ENCODE data around the gene NAV1. TPM values are rescaled to one million over a fixed set of nuclear protein-coding genes. Genes with fewer than 3 reads are reported as not detected.

NAV1 gene
- total and polyA plus RNA-seq, 4 donors = 43.6 to 96.3 (median 70.6) TPM

DNA sequence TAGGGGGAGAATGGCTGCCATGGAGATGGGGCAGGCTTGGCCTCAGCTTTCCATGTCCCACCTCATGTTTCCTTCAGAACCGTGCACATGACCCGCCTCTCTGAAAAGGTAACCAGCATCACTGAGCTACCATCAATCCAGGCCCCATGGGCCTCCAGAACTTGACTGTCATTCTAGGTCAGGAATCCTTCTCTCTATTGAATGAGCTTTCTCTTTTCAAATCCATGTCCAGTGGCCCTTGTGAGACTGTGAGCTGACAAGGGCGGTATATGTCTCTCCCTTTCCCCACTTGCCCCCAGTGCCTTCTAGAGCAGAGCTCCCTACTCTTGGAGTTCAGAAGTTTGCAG is 36.4 kb upstream of the NAV1 start:
- Histone ChIP-seq H3K9me3 (ENCODE audit: control insufficient read depth, insufficient read depth, low read length) (no peaks in the 10 kb centered on the region), H3K36me3 (ENCODE audit: control insufficient read depth, insufficient read depth, low read length) (no peaks in the 10 kb centered on the region), H3K4me1 (ENCODE audit: control insufficient read depth, insufficient read depth, low read length) (peaks cover 84% of the 10 kb centered on the region), H3K27ac (ENCODE audit: low read depth, low read length) (peak overlapping the region; percentile 87), H3K27me3 (ENCODE audit: control insufficient read depth, insufficient read depth, low read length) (no peaks in the 10 kb centered on the region), H3K4me3 (ENCODE audit: low read depth, low read length) (no peak overlapping the region)
- WGBS (ENCODE audit: insufficient coverage) = 90% methylated on average over 3 of the region's 3 CpGs
- no peak for DNase-seq (ENCODE audit: low read depth in 4 of 6, low spot score in 6 of 6)

DNA sequence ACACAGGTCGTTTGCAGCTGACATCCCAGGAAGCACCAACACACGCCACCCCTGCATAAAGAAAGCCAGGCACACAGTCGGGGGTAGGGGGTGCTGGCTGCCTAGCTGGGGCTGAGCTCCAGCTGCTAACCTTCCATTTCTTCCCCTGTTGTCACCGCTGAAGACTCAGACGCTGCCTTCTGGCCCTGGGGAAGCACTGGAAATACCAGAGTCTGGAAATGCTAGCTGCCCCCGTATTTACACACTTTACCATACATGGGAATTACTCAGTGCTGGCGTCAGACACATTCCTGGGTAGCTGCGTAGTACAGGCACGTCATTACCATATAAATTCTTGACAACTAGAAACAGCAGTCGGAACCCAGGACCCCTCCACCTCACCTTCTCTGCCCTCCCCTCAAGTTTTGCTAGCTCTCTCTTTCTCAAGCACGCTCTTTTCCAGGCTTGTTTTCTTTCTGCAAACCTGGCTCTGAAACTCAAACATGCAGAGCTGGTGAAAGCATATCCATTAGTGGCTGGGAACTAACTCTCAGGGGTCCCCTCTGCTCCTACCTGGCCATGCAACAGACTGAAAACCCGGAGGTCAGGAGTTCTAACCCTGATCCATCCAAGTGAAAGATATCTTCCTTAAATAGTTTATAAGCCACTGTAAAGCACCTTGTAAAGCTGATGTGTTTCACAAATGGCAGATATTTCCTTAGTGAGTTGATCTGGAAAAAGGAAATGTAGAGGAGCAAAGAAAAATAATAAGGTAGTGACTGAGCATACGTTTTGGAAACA is 35.3 kb upstream of the NAV1 start:
- no peaks in the 10 kb centered on the region for H3K27me3 ChIP-seq (ENCODE audit: control insufficient read depth, insufficient read depth, low read length)
- DNase-seq (ENCODE audit: low read depth in 4 of 6, low spot score in 6 of 6) = peak in 1 of 6 donors; percentile 49
- no peaks in the 10 kb centered on the region for H3K36me3 ChIP-seq (ENCODE audit: control insufficient read depth, insufficient read depth, low read length)
- peak overlapping the region; percentile 87 for H3K27ac ChIP-seq (ENCODE audit: low read depth, low read length)
- no peaks in the 10 kb centered on the region for H3K9me3 ChIP-seq (ENCODE audit: control insufficient read depth, insufficient read depth, low read length)
- peaks cover 77% of the 10 kb centered on the region for H3K4me1 ChIP-seq (ENCODE audit: control insufficient read depth, insufficient read depth, low read length)
- H3K4me3 ChIP-seq (ENCODE audit: low read depth, low read length) = no peak overlapping the region
- WGBS (ENCODE audit: insufficient coverage) = 38% methylated on average over 11 of the region's 13 CpGs

DNA sequence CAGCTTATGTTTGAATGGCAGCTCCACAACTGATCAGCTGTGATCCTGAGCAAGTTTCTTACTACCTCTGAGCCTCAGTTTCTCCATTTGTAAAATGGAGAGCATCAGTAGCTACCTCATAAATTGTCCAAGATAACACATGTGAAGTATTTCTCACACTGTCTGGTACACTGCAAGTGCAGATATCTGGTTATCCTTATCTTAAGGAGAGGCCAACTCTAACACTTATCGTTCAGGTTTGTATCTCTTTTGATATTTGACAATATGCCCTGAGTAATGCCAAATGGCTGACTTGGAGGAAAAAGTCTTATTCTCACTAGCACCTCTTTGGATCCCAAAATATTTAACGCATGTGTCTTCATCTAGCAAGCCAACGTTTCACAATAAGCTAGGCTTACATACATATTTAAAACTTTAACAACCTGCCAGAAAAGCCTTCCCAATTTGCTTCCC is 34.7 kb upstream of the NAV1 start:
- Histone ChIP-seq H3K27me3 (ENCODE audit: control insufficient read depth, insufficient read depth, low read length) (no peaks in the 10 kb centered on the region), H3K4me3 (ENCODE audit: low read depth, low read length) (no peak overlapping the region), H3K4me1 (ENCODE audit: control insufficient read depth, insufficient read depth, low read length) (peaks cover 70% of the 10 kb centered on the region), H3K27ac (ENCODE audit: low read depth, low read length) (peak overlapping the region; percentile 87), H3K36me3 (ENCODE audit: control insufficient read depth, insufficient read depth, low read length) (no peaks in the 10 kb centered on the region), H3K9me3 (ENCODE audit: control insufficient read depth, insufficient read depth, low read length) (no peaks in the 10 kb centered on the region)
- DNase-seq (ENCODE audit: low read depth in 4 of 6, low spot score in 6 of 6) = no peak
- 86% methylated on average over 1 of the region's 3 CpGs for WGBS (ENCODE audit: insufficient coverage)

DNA sequence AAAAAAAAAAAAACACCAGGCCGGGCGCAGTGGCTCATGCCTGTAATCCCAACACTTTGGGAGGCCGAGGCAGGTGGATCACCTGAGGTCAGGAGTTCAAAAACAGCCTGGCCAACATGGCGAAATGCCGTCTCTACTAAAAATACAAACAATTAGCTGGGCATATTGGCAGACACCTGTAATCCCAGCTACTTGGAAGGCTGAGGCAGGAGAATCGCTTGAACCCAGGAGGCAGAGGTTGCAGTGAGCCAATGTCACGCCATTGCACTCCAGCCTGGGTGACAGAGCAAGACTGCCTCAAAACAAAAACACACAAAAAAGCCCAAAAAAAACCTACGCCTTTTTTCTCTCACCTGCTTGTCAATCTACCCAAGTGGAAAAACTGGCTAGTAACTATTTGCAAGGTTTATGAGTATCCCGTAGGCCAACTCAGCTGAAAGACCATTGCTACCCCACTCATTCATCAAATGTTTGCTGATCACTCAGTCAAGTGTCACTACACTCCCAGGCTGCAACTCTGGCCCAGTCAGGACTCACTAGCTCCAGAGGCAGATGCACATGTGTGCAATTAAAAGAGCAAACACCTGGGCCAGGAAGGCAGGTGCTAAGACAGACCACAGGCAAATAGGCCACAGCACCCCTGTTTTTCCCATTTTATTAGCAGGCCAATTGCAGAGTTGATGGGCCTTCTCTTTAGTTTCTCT is 34.0 kb upstream of the NAV1 start:
- H3K27ac ChIP-seq (ENCODE audit: low read depth, low read length) = peak overlapping the region; percentile 87
- no peak for DNase-seq (ENCODE audit: low read depth in 4 of 6, low spot score in 6 of 6)
- H3K4me1 ChIP-seq (ENCODE audit: control insufficient read depth, insufficient read depth, low read length) = peaks cover 65% of the 10 kb centered on the region
- H3K4me3 ChIP-seq (ENCODE audit: low read depth, low read length) = peak overlapping the region; percentile 66
- no peaks in the 10 kb centered on the region for H3K36me3 ChIP-seq (ENCODE audit: control insufficient read depth, insufficient read depth, low read length)
- H3K9me3 ChIP-seq (ENCODE audit: control insufficient read depth, insufficient read depth, low read length) = no peaks in the 10 kb centered on the region
- WGBS (ENCODE audit: insufficient coverage) = 98% methylated on average over 8 of the region's 9 CpGs
- H3K27me3 ChIP-seq (ENCODE audit: control insufficient read depth, insufficient read depth, low read length) = no peaks in the 10 kb centered on the region

DNA sequence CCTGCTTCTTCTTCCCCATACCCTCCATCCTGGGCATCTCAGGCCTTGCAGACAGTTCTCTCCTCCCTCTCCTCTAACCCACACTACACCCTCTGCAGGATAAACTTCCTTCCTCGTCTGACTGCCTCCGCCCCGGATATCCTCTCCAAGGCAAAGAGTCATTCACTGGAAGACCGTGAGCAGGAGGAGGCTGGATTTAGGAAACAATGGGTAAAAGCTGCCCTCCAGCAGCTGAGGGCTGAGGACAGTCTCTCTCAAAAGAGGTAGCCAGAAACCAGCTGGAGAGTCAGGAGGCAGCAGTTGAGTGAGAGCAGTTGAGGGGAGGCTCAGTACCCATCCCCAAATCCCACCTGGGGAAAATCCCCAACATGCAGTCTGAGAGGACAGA is 33.4 kb upstream of the NAV1 start:
- Histone ChIP-seq H3K36me3 (ENCODE audit: control insufficient read depth, insufficient read depth, low read length) (no peaks in the 10 kb centered on the region), H3K27ac (ENCODE audit: low read depth, low read length) (peak overlapping the region; percentile 78), H3K27me3 (ENCODE audit: control insufficient read depth, insufficient read depth, low read length) (no peaks in the 10 kb centered on the region), H3K4me3 (ENCODE audit: low read depth, low read length) (peak overlapping the region; percentile 66), H3K9me3 (ENCODE audit: control insufficient read depth, insufficient read depth, low read length) (no peaks in the 10 kb centered on the region), H3K4me1 (ENCODE audit: control insufficient read depth, insufficient read depth, low read length) (peaks cover 59% of the 10 kb centered on the region)
- WGBS (ENCODE audit: insufficient coverage) = 33% methylated on average over 1 of the region's 4 CpGs
- DNase-seq (ENCODE audit: low read depth in 4 of 6, low spot score in 6 of 6) = no peak

DNA sequence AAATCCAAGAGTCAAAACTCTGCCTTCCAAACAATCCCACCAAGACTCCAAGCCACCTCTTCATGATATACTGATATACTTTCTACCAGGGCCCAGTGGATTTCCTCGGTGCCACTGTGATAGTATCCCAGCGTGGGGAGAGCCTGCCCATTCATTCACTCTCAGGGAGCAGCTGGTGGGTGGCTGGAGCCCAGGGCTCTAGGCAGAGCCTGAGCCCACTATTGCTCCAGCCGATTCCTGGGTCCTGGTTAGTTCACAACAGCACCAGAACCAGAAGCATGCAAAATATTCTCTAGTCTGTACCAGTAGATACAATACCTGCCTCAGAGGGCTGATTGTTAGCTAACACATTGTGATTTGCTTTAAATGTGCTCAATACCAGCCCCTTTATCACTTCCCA is 32.8 kb upstream of the NAV1 start:
- no peak for DNase-seq (ENCODE audit: low read depth in 4 of 6, low spot score in 6 of 6)
- Histone ChIP-seq H3K4me1 (ENCODE audit: control insufficient read depth, insufficient read depth, low read length) (peaks cover 53% of the 10 kb centered on the region), H3K27me3 (ENCODE audit: control insufficient read depth, insufficient read depth, low read length) (no peaks in the 10 kb centered on the region), H3K4me3 (ENCODE audit: low read depth, low read length) (peak overlapping the region; percentile 66), H3K9me3 (ENCODE audit: control insufficient read depth, insufficient read depth, low read length) (no peaks in the 10 kb centered on the region), H3K36me3 (ENCODE audit: control insufficient read depth, insufficient read depth, low read length) (no peaks in the 10 kb centered on the region), H3K27ac (ENCODE audit: low read depth, low read length) (peak overlapping the region; percentile 78)
- WGBS (ENCODE audit: insufficient coverage) = 50% methylated on average over 2 of the region's 3 CpGs

DNA sequence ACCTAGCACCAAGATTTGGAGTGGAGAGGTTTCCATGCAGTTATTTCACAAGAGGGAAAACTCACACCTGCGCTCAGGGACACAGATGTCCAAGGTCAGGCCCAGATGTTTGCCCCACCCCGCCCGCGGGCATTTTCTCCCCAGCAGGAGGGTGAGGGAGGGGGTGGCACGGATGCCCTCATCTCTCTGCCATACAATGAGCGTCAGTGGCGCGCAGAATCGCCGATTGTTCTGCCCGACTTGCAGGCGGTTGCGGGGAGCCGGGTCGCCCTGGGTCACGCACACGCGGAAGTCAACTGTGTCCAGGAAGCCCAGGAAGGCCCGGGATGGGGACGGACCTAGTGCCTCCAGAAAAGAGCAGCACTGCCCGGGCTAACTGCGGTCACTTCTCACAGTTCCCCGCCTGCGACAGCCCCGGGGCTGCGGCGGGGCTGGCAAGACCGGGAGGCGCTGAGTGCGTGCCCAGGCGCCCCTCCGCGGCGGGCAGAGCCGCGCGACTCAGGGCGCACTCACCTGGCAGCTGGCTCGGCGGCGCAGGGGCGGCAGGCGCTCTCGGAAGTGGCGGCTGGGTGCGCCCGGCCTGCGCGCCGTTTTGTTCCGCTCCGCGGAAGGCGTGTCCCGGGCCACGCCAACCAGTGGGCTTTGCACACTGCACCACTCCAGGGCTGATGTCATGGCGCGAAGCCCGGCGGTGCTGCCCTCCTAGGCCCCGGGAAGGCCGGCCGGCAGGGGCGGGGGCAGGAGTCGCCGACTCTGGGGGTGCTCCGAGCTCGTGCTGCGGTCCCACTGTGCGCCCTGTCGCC is 32.2 kb upstream of the NAV1 start, which contains the start of gene CSRP1:
Gene CSRP1 (minus strand): TSS at position 567 of the 803 bp plus-strand sequence. CDS start 10,820 bp downstream, outside the sequence.
- Histone ChIP-seq H3K4me3 (ENCODE audit: low read depth, low read length) (peak within 1 kb of the TSS; percentile 66), H3K36me3 (ENCODE audit: control insufficient read depth, insufficient read depth, low read length) (no peaks in the 10 kb centered on the region), H3K27ac (ENCODE audit: low read depth, low read length) (peak within 1 kb of the TSS; percentile 78), H3K27me3 (ENCODE audit: control insufficient read depth, insufficient read depth, low read length) (no peaks in the 10 kb centered on the region), H3K4me1 (ENCODE audit: control insufficient read depth, insufficient read depth, low read length) (peaks cover 50% of the 10 kb centered on the region), H3K9me3 (ENCODE audit: control insufficient read depth, insufficient read depth, low read length) (no peaks in the 10 kb centered on the region)
- DNase-seq (ENCODE audit: low read depth in 4 of 6, low spot score in 6 of 6) = peak in 2 of 6 donors; percentile 81 to 86
- WGBS (ENCODE audit: insufficient coverage) = 1% methylated on average over 70 of the region's 71 CpGs

DNA sequence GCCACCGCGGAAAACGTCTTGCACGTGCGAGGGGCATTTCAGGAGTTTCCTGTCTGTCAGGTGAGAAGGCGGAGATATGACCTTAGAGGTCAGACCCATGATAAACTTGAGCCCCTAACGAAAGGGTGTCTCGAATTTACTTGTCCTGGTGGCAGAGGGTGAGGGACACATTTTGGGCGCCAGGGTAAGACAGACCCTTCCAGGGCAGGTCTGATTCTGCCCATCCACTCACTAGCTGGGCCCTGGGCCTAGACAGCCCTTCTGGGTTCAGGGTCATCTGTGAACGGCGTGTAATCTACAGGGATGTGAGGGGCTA is 31.6 kb upstream of the NAV1 start:
- 41% methylated on average over 9 of the region's 11 CpGs for WGBS (ENCODE audit: insufficient coverage)

DNA sequence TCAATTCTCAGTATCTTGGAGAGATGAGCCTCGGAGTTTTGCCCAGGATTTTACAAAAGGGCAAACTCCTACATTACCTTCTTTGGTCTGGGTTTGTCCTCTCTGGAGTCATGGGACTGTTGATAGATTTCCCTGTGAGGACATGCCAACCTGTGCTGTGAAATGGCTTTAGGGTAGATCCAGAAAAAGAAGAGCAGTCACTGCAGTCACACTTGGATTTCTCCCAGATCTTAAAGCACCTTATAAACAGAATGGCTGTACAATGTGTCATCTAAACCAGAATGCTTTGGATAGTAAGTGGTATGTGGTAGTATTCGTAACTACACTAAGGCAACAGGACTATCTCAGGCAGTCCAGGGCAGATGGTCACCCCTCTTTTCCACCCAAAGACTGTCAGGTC is 30.1 kb upstream of the NAV1 start:
- Histone ChIP-seq H3K27ac (ENCODE audit: low read depth, low read length) (no peak overlapping the region), H3K27me3 (ENCODE audit: control insufficient read depth, insufficient read depth, low read length) (no peaks in the 10 kb centered on the region), H3K4me3 (ENCODE audit: low read depth, low read length) (no peak overlapping the region), H3K36me3 (ENCODE audit: control insufficient read depth, insufficient read depth, low read length) (no peaks in the 10 kb centered on the region), H3K9me3 (ENCODE audit: control insufficient read depth, insufficient read depth, low read length) (no peaks in the 10 kb centered on the region), H3K4me1 (ENCODE audit: control insufficient read depth, insufficient read depth, low read length) (peaks cover 45% of the 10 kb centered on the region)
- 100% methylated on average over 1 of the region's 2 CpGs for WGBS (ENCODE audit: insufficient coverage)
- DNase-seq (ENCODE audit: low read depth in 4 of 6, low spot score in 6 of 6) = no peak

More for the DNA sequence above, 31.6 kb upstream of the NAV1 start:
- Histone ChIP-seq H3K4me3 (ENCODE audit: low read depth, low read length) (peak overlapping the region; percentile 66), H3K36me3 (ENCODE audit: control insufficient read depth, insufficient read depth, low read length) (no peaks in the 10 kb centered on the region), H3K27me3 (ENCODE audit: control insufficient read depth, insufficient read depth, low read length) (no peaks in the 10 kb centered on the region), H3K4me1 (ENCODE audit: control insufficient read depth, insufficient read depth, low read length) (peaks cover 52% of the 10 kb centered on the region), H3K9me3 (ENCODE audit: control insufficient read depth, insufficient read depth, low read length) (no peaks in the 10 kb centered on the region), H3K27ac (ENCODE audit: low read depth, low read length) (peak overlapping the region; percentile 78)
- no peak for DNase-seq (ENCODE audit: low read depth in 4 of 6, low spot score in 6 of 6)
